ENCODE measurements around the gene GALNT7. TPM values are rescaled to one million over a fixed set of nuclear protein-coding genes. Genes with fewer than 3 reads are reported as not detected.

GALNT7 gene
- total and polyA plus RNA-seq, 2 of the 13 experiments (the other 11 are each of a cell fraction or from before 2014, with no cell fraction given): 0.08 to 0.13 TPM

- TF ChIP-seq GPBP1L1 (CRISPR knock-in tag; IDR thresholded peaks at IDR 0.05) (no peak), USF2 (IDR thresholded peaks at IDR 0.05; ENCODE audit: low read depth, low read length) (no peak), USF2 (CRISPR knock-in tag; IDR thresholded peaks at IDR 0.05; ENCODE audit: borderline replicate concordance) (peak; percentile 64; the same call in 1 of the 2 replicates), FOXA1 (IDR thresholded peaks at IDR 0.05) (no peak), FOXA1 (CRISPR knock-in tag; IDR thresholded peaks at IDR 0.05) (peak; percentile 28; the same call in 1 of the 2 replicates), PHF20 (CRISPR knock-in tag; IDR thresholded peaks at IDR 0.05) (peak; percentile 35; the same call in 1 of the 2 replicates), CCDC6 (CRISPR knock-in tag; IDR thresholded peaks at IDR 0.05) (0 out of 2 replicates have a peak, but pooled peaks have one; percentile 60), ZNF672 (CRISPR knock-in tag; IDR thresholded peaks at IDR 0.05) (no peak), E2F2 (CRISPR knock-in tag; IDR thresholded peaks at IDR 0.05; ENCODE audit: borderline replicate concordance) (peak; percentile 50; the same call in 1 of the 2 replicates), ZFX (CRISPR knock-in tag; IDR thresholded peaks at IDR 0.05; ENCODE audit: low read depth) (peak; percentile 92), ZNF180 (CRISPR knock-in tag; IDR thresholded peaks at IDR 0.05; ENCODE audit: borderline replicate concordance, low read depth) (no peak), ZNF562 (CRISPR knock-in tag; IDR thresholded peaks at IDR 0.05; ENCODE audit: borderline replicate concordance) (no peak), POLR2AphosphoS2 (IDR thresholded peaks at IDR 0.05; ENCODE audit: low read depth, low read length) (no peak), ZUFSP (CRISPR knock-in tag; IDR thresholded peaks at IDR 0.05; ENCODE audit: borderline replicate concordance) (no peak), HIVEP1 (CRISPR knock-in tag; IDR thresholded peaks at IDR 0.05) (peak; percentile 74), ZNF329 (CRISPR knock-in tag; IDR thresholded peaks at IDR 0.05; ENCODE audit: low read depth) (no peak), ZMYM2 (CRISPR knock-in tag; IDR thresholded peaks at IDR 0.05) (peak; percentile 32; the same call in 1 of the 2 replicates), SP1 (IDR thresholded peaks at IDR 0.05) (no peak), SP1 (CRISPR knock-in tag; IDR thresholded peaks at IDR 0.05) (peak; percentile 74), ZNF235 (CRISPR knock-in tag; IDR thresholded peaks at IDR 0.05; ENCODE audit: borderline replicate concordance) (peak; percentile 82; the same call in 1 of the 2 replicates), PATZ1 (CRISPR knock-in tag; IDR thresholded peaks at IDR 0.05) (peak; percentile 44), POLR2AphosphoS5 (IDR thresholded peaks at IDR 0.05; ENCODE audit: low read depth, low read length) (peak; percentile 96)
These were observed 202.1 kb downstream of the GALNT7 start, which contains the start of gene SAP30 (continued) for GRCh38 chr4:173370477-173371291.

Measured in HepG2 (cell line).